Effector memory CD8-positive, alpha-beta T cell (primary cell): ENCODE measurements around the gene TTC7B.

Source experiments
- ATAC-seq: fragments of 150-1000 bp; cut with Tn5 transposase; replicated peaks from 2 replicates; pipeline ENCODE4 v1.10.0; 2021; ENCODE audit warnings: mild to moderate bottlenecking, moderate library complexity
- DNase-seq, 3 experiments: peaks; one replicate each; pipeline ENCODE4 v3.0.0; 2021
- H3K27ac Mint-ChIP-seq, 2 donors: one replicate each; pipeline ENCODE4 v1.8.0; 2022; ENCODE audit warnings: mild to moderate bottlenecking in 2 of 2, mixed read lengths in 2 of 2, moderate library complexity in 2 of 2
- H3K27me3 Mint-ChIP-seq, 2 donors: one replicate each; pipeline ENCODE4 v1.8.0; 2022; ENCODE audit warnings: mixed read lengths in 2 of 2
- H3K36me3 Mint-ChIP-seq: one replicate; pipeline ENCODE4 v1.8.0; 2022; ENCODE audit warnings: mild to moderate bottlenecking, moderate library complexity, mixed read lengths; ENCODE audit not compliant: insufficient read depth
- H3K4me1 Mint-ChIP-seq, 2 donors: one replicate each; pipeline ENCODE4 v1.8.0; 2022; ENCODE audit warnings: low read depth in 2 of 2, mixed read lengths in 2 of 2
- H3K4me3 Mint-ChIP-seq, 2 donors: one replicate each; pipeline ENCODE4 v1.8.0; 2022; ENCODE audit warnings: mild to moderate bottlenecking in 2 of 2, mixed read lengths in 2 of 2, moderate library complexity in 2 of 2
- H3K9me3 Mint-ChIP-seq, 2 donors: one replicate each; pipeline ENCODE4 v1.8.0; 2022; ENCODE audit warnings: mixed read lengths in 2 of 2

Gene TTC7B

DNA sequence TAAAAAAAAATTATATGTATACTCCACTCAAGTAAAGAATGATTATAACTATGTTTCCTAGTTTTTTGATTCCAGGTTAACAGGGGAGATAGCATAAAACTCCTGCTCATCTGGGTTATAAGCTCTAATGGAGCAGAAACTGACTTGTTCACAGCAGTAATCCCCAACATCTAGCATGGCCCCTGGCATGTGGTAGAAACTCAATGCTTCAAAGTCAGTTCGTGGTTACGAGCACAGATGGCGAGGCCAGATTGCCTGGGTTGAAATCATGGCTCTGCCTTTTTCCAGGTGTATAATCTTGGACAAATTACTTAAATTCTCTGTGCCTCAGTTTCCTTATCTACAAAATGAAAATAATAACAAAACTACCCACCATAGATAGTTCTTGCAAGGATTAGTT is 183.8 kb downstream of the TTC7B start:
- DNase-seq (no peak), ATAC-seq (no peak)
- no peaks in the 10 kb centered on the region for H3K4me1 Mint-ChIP-seq
- H3K4me3 Mint-ChIP-seq: no peak overlapping the region
- no peak overlapping the region for H3K27ac Mint-ChIP-seq
- H3K9me3 Mint-ChIP-seq: no peaks in the 10 kb centered on the region
- H3K36me3 Mint-ChIP-seq: no peaks in the 10 kb centered on the region
- peaks cover 0 to 15% of the 10 kb centered on the region in 2 donors for H3K27me3 Mint-ChIP-seq

DNA sequence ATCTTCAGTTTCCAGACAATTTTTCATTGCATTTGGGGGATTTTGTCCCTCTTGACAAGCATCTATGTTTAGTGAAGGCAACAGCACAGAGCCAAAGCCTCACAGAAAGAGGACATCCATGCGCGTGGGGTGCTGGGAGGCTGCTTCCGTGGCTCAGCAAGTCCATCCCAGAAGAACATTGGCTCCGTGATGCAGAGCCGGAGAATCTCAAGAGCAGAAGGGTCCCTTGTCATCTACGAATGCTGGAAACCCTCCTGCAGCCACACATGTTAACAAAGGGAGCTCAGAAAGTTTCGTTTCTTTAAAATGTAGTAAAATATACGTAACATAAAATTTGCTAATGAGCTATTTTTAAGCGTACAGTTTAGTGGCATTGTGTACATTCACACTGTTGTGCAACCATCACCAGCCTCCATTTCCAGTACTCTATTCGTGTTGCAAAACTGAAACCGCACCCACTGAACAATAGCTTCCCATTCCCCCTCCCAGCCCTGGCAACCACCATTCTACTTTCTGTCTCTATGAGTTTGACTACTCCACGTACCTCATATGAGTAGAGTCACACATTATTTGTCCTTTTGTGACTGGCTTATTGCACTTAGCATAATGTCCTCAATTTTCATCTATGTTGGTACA is 185.9 kb downstream of the TTC7B start:
- no peak overlapping the region for H3K4me3 Mint-ChIP-seq
- no peaks in the 10 kb centered on the region for H3K4me1 Mint-ChIP-seq
- DNase-seq (no peak), ATAC-seq (no peak)
- peaks cover 0 to 15% of the 10 kb centered on the region in 2 donors for H3K27me3 Mint-ChIP-seq
- no peaks in the 10 kb centered on the region for H3K9me3 Mint-ChIP-seq
- H3K36me3 Mint-ChIP-seq: no peaks in the 10 kb centered on the region
- no peak overlapping the region for H3K27ac Mint-ChIP-seq

DNA sequence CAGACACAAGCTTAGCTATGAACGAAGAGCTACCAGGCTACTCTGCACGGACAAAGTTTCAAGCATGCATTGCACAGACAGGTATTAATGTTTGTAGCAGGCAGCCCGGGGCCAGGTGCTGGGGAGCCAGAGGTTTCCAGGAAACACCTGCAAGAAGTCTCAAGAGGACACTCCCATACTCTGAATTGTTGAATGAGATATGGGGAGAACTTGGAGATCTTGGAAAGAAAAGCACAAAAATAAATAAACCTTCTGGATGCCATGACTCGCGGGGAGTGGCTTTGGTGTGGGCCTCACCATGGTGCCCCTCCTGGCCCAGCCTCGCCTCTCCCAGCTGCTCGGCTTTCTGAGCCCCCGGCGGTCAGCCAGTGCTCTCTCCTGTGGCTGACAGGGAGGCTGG is 186.8 kb downstream of the TTC7B start:
- H3K4me1 Mint-ChIP-seq: no peaks in the 10 kb centered on the region
- DNase-seq: no peak
- no peak overlapping the region for H3K27ac Mint-ChIP-seq
- no peaks in the 10 kb centered on the region for H3K36me3 Mint-ChIP-seq
- H3K27me3 Mint-ChIP-seq: peaks cover 0 to 15% of the 10 kb centered on the region in 2 donors
- no peaks in the 10 kb centered on the region for H3K9me3 Mint-ChIP-seq
- no peak for ATAC-seq
- no peak overlapping the region for H3K4me3 Mint-ChIP-seq

DNA sequence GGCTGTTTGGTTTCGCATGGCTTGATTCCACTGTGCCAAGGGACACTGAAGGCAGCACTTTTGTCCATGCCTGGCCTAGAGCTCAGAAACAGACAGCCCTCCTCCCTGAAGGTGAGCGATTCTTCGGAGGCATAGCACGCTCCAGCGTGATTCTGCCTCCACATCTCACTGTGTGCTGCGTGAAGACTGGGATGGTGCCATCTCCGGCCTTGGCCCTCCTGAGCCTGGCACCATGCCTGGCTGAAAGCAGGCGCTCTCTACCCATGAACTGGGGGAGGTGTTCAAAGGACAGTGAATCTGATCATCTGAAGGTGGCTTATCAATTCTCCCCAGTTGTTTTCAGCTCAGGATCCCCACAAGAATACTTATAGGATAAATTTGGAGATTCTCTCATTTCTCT is 187.4 kb downstream of the TTC7B start:
- no peak overlapping the region for H3K4me3 Mint-ChIP-seq
- DNase-seq (no peak), ATAC-seq (no peak)
- no peaks in the 10 kb centered on the region for H3K4me1 Mint-ChIP-seq
- H3K9me3 Mint-ChIP-seq: no peaks in the 10 kb centered on the region
- no peaks in the 10 kb centered on the region for H3K36me3 Mint-ChIP-seq
- H3K27me3 Mint-ChIP-seq: peaks cover 0 to 15% of the 10 kb centered on the region in 2 donors
- no peak overlapping the region for H3K27ac Mint-ChIP-seq

DNA sequence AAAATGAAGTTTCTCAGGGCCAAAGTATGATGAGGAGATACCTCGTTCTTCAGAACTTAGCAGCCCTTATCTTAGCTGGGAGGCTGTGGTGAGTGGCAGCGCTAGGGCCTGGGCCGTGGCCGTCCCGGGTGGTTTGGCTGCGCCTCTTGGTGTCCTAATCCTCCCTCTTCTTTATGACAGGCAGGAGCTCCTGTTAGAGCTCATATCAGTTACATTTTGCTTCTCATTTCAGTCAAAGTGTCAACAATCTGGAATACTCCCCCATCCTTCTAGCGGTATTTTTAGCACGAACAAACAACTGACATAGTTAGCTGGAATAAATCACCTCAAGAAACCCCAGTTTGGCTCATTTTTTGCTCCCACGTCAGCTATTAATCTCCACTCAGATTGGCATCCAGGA is 188.8 kb downstream of the TTC7B start:
- Mint-ChIP-seq H3K27ac (no peak overlapping the region), H3K27me3 (peaks cover 0 to 23% of the 10 kb centered on the region in 2 donors), H3K4me3 (no peak overlapping the region), H3K36me3 (no peaks in the 10 kb centered on the region), H3K9me3 (no peaks in the 10 kb centered on the region), H3K4me1 (no peaks in the 10 kb centered on the region)
- DNase-seq (no peak), ATAC-seq (no peak)

DNA sequence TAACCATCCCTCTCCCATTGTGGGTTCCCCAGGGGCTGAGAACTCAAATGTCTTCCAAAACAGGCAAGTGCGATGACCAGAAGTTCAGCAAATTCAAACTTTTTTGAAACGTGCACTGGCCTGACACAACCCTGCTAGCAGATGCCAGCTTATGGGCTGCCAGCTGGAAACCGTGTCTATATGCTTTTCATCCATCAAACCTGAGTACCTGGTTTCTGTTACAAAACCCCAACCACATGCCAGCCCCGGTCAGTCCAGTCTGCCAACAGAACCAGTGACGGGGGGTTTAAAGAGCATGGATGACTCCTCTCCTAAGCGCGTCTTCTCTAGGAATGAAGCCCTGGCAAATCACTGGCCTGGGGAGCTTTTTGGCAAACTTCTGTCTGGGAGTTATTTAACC is 189.7 kb downstream of the TTC7B start:
- DNase-seq (no peak), ATAC-seq (no peak)
- peaks cover 0 to 23% of the 10 kb centered on the region in 2 donors for H3K27me3 Mint-ChIP-seq
- no peak overlapping the region for H3K4me3 Mint-ChIP-seq
- no peaks in the 10 kb centered on the region for H3K4me1 Mint-ChIP-seq
- H3K9me3 Mint-ChIP-seq: no peaks in the 10 kb centered on the region
- H3K36me3 Mint-ChIP-seq: no peaks in the 10 kb centered on the region
- no peak overlapping the region for H3K27ac Mint-ChIP-seq

DNA sequence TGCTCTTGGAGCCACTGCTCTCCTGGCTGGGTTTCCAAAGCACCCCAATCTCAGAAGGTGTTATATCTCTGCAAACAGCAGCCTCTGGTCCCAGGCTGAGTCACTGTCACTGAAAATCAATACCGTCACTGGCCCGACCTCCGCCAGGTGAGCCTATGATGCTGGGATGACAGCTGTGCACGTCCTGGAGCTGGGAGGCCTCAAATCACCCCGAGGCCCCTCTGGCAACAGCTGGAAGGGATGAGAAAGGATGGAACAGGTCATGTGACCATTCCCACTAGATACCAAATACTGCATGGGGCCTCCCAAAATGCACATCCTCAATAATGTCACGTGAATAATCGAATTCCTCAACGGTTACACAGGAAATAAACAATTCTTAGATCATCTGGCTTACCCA is 190.8 kb downstream of the TTC7B start:
- DNase-seq: no peak
- ATAC-seq: no peak
- H3K27me3 Mint-ChIP-seq: peaks cover 0 to 23% of the 10 kb centered on the region in 2 donors
- H3K27ac Mint-ChIP-seq: no peak overlapping the region
- H3K9me3 Mint-ChIP-seq: no peaks in the 10 kb centered on the region
- no peaks in the 10 kb centered on the region for H3K36me3 Mint-ChIP-seq
- H3K4me3 Mint-ChIP-seq: no peak overlapping the region
- H3K4me1 Mint-ChIP-seq: no peaks in the 10 kb centered on the region

DNA sequence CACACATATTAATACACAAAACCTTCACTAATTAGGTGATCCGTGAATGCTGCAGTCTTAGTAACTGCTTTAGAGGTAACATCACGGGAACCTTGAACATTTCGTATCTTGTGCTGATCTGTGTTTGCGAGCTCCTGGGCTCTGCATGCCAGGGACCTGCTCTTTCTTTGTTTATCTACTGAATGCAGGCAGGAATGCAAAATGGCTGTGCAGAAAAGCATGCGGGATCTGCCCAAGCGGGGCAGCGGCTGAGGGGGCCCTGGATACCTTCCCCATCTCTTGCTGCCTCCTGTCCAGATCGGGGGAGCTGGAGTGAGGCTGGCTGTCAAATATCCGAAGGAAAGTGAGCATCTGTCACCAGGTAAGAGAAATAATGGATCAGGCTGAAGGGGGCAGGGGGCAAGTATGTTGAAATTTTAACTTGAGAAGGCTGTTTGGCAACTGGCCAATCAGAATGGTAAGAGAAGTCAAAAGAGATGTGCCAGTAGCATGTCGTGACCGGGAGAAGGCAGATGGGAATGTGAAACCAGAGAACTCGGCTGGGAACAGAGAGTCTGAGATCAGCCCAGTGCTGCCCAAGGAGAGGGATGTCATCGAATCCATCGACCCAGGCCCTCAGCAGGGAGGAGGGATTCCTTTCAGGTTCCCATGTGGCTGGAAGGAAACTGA is 191.4 kb downstream of the TTC7B start:
- ATAC-seq (no peak), DNase-seq (no peak)
- H3K27me3 Mint-ChIP-seq: peaks cover 0 to 23% of the 10 kb centered on the region in 2 donors
- no peaks in the 10 kb centered on the region for H3K9me3 Mint-ChIP-seq
- no peaks in the 10 kb centered on the region for H3K4me1 Mint-ChIP-seq
- H3K36me3 Mint-ChIP-seq: no peaks in the 10 kb centered on the region
- no peak overlapping the region for H3K4me3 Mint-ChIP-seq
- H3K27ac Mint-ChIP-seq: peak overlapping the region in 1 of 2 donors; percentile 9

DNA sequence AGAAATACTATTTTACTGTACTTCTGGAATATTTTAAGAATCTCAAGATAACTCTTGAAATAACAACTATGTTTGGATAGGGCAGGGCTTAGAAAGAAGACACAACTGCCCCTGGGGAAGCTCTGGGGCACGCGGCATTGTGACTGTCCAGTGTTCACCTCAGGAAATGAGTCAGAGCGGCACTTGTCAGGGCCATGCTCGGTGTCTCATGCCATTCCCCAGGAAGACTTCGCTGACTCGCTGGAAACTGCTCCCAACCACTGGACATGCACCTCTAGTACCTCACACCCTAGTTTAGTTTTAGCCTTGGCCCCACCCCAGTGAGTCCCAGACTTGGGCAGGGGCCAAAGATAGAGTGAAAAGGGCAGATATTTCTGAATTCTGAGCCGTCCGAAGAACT is 192.0 kb downstream of the TTC7B start:
- no peaks in the 10 kb centered on the region for H3K9me3 Mint-ChIP-seq

DNA sequence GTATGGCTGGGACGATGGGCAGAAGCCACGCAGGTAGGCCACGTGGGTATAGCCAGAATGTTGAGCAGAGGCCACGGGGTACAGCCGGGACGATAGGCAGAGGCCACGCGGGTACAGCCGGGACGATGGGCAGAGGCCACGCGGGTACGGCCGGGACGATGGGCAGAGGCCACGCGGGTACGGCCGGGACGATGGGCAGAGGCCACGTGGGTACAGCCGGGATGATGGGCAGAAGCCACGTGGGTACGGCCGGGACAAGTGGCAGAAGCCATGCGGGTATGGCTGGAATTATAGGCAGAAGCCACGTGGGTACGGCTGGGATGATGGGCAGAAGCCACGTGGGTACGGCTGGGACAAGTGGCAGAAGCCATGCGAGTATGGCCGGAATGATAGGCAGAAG is 195.0 kb downstream of the TTC7B start:
- Mint-ChIP-seq H3K27ac (no peak overlapping the region), H3K4me1 (no peaks in the 10 kb centered on the region), H3K36me3 (no peaks in the 10 kb centered on the region), H3K9me3 (no peaks in the 10 kb centered on the region), H3K27me3 (peaks cover 0 to 22% of the 10 kb centered on the region in 2 donors), H3K4me3 (no peak overlapping the region)
- no peak for DNase-seq
- ATAC-seq: no peak

More for the DNA sequence above, 192.0 kb downstream of the TTC7B start:
- no peaks in the 10 kb centered on the region for H3K4me1 Mint-ChIP-seq
- no peak overlapping the region for H3K4me3 Mint-ChIP-seq
- H3K27me3 Mint-ChIP-seq: peaks cover 0 to 22% of the 10 kb centered on the region in 2 donors
- ATAC-seq (no peak), DNase-seq (no peak)
- H3K27ac Mint-ChIP-seq: no peak overlapping the region
- no peaks in the 10 kb centered on the region for H3K36me3 Mint-ChIP-seq

DNA sequence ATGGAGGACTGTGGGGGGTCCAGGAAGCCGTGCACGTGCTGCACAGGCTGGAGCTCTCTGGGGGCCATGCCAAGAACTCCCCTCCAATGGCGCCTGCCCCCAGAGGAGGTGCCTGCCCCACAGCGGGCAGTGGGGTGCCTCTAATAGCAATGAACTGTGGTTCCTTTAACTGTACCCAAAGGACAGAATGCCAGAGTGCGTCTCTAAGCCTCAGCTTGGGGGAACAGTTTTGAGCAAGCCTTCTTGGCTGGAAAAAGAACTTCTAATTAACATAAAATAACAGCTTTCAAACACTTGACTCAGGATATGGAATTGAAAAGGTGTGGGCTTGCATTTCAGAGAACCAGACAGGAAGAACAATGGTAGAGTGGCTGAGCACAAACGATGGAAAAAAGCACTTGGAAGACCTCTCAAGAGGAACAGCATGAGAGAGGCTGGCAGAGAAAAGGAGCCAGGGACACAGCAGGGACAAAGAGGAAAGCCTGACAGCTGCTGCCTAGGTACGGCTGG is 195.6 kb downstream of the TTC7B start:
- no peaks in the 10 kb centered on the region for H3K9me3 Mint-ChIP-seq
- no peak overlapping the region for H3K4me3 Mint-ChIP-seq
- no peaks in the 10 kb centered on the region for H3K4me1 Mint-ChIP-seq
- H3K36me3 Mint-ChIP-seq: no peaks in the 10 kb centered on the region
- DNase-seq: no peak
- ATAC-seq: no peak
- H3K27ac Mint-ChIP-seq: no peak overlapping the region
- H3K27me3 Mint-ChIP-seq: peaks cover 0 to 22% of the 10 kb centered on the region in 2 donors

DNA sequence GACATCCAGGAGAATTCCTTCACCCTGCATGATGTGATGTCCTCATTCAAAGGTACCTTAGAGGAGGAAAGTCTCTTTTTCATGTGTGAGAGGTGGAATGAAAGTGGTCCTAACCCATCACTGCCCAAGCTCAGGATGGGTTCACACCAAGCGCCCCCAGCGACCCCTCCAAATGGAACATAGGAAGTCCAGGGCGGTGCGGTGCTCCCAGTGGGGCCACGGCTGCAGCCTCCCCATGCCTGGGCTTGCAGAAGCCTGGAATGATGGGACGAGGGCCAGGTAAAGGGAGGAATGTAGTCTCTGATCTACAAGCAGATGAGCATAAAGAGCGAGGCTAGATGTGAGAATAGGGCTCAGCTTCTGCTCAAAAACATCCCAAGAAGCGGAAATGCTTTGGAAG is 196.3 kb downstream of the TTC7B start:
- Mint-ChIP-seq H3K27ac (no peak overlapping the region), H3K4me1 (no peaks in the 10 kb centered on the region), H3K4me3 (no peak overlapping the region), H3K9me3 (no peaks in the 10 kb centered on the region), H3K36me3 (no peaks in the 10 kb centered on the region), H3K27me3 (peaks cover 0 to 22% of the 10 kb centered on the region in 2 donors)
- no peak for ATAC-seq
- no peak for DNase-seq

DNA sequence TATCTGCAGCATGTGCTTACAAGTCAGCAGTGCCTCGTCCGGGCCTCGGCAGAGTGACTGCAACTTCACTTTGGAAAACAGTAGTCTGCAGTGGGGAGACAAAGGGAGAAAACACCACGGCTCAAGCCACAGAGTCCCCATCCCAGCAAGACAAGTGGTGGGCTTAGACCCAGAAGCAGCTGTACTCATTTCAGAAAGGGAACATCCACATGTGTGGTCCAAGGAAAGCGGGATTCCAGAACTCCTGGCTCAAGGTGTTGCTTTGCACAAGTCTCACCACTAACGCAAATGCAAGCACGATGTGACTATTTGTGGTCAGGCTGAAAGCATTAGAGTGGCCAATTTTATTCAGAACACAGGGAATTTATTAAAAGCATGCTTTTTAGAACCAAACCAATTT is 198.3 kb downstream of the TTC7B start:
- no peak for ATAC-seq

DNA sequence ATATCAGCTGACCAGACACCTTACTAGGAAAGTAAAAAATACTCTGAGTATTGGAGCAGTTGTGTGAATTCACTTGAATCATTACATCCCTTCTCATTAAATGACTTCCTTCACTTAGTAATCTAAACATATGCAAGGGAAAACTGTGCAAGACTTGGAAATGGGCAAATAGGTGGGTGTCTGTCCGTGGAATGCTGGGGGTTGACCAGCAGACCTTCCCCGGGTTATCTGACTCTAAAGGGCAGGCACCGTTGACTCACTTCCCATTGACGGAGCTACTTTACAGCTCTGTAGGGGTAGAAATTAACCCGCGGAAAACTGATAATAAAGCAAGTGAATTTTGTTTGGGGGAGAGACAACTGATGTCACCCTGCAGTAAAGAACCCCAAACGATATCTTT is 199.3 kb downstream of the TTC7B start:
- no peak for DNase-seq
- peaks cover 0 to 15% of the 10 kb centered on the region in 2 donors for H3K27me3 Mint-ChIP-seq
- no peaks in the 10 kb centered on the region for H3K36me3 Mint-ChIP-seq
- no peak overlapping the region for H3K27ac Mint-ChIP-seq
- no peaks in the 10 kb centered on the region for H3K4me1 Mint-ChIP-seq
- no peak overlapping the region for H3K4me3 Mint-ChIP-seq
- H3K9me3 Mint-ChIP-seq: no peaks in the 10 kb centered on the region
- no peak for ATAC-seq

More for the DNA sequence above, 198.3 kb downstream of the TTC7B start:
- Mint-ChIP-seq H3K27me3 (peaks cover 0 to 19% of the 10 kb centered on the region in 2 donors), H3K27ac (no peak overlapping the region), H3K9me3 (no peaks in the 10 kb centered on the region), H3K36me3 (no peaks in the 10 kb centered on the region), H3K4me1 (no peaks in the 10 kb centered on the region), H3K4me3 (no peak overlapping the region)
- no peak for DNase-seq
